Esophagus squamous epithelium (tissue), 5 donors: ENCODE measurements around the gene RNPEPL1. TPM values are rescaled to one million over a fixed set of nuclear protein-coding genes. Genes with fewer than 3 reads are reported as not detected.

ENCODE experiments used
- DNase-seq: peaks from one replicate; lab custom pipeline; 2025; lab: John Stamatoyannopoulos, UW
- H3K27ac ChIP-seq, 4 donors: fragments of 200-600 bp; sonication (generic); one replicate each; pipeline ENCODE4 v1.5.1; 2016 to 2019; ENCODE audit warnings: mild to moderate bottlenecking in 1 of 4
- H3K27me3 ChIP-seq, 4 donors: fragments of 200-600 bp; sonication (generic); 1 replicate in 3 of 4; 2 replicates in 1 of 4; pipeline versions ENCODE4 v1.5.1 to v1.6.0; 2017 to 2021; ENCODE audit warnings: antibody characterized with exemption in 1 of 4
- H3K36me3 ChIP-seq, 3 donors: fragments of 200-600 bp; sonication (generic); one replicate each; pipeline ENCODE4 v1.5.1; 2016 to 2019
- H3K4me1 ChIP-seq, 3 donors: fragments of 200-600 bp; sonication (generic); one replicate each; pipeline ENCODE4 v1.5.1; 2017 to 2019
- H3K4me3 ChIP-seq, 4 donors: fragments of 200-600 bp; sonication (generic); 1 replicate in 3 of 4; 2 replicates in 1 of 4; pipeline ENCODE4 v1.5.1; 2016 to 2019; ENCODE audit warnings: mild to moderate bottlenecking in 2 of 4, moderate library complexity in 1 of 4
- H3K9me3 ChIP-seq, 3 donors: fragments of 200-600 bp; sonication (generic); one replicate each; pipeline ENCODE4 v1.5.1; 2016 to 2019
- CTCF ChIP-seq, 6 experiments: fragments of 450-650 bp in 4 of 6; fragments of 200-600 bp in 2 of 6; sonication (generic) in 2 of 6; IDR thresholded peaks; one replicate each; pipeline ENCODE4 v1.5.1; 2016 to 2019; ENCODE audit warnings: antibody characterized with exemption in 6 of 6, mild to moderate bottlenecking in 4 of 6, moderate library complexity in 4 of 6
- POLR2A ChIP-seq, 4 donors: fragments of 450-650 bp; IDR thresholded peaks; one replicate each; pipeline ENCODE4 v1.6.1; 2017; ENCODE audit warnings: antibody characterized with exemption in 4 of 4, mild to moderate bottlenecking in 4 of 4, moderate library complexity in 3 of 4
- WGBS, 2 donors: methylation state at CpG; one replicate each; pipeline ENCODE4 v1.1.5; 2018; 5-methylcytosine and 5-hydroxymethylcytosine counted together
- intact Hi-C: fragments of 100-400 bp; cut with DNase I; formaldehyde crosslinking; loops from one replicate; pipeline ENCODE4 v1.15.0; 2022
- total RNA-seq, 4 donors: library from RNA; depleted of rRNA; stranded (reverse); fragments of >200 nt; gene quantifications; one replicate each; pipeline ENCODE4 v1.1.0, GENCODE V29; 2016
- donor health status: DM: yes; HTN: yes; CAD: no.

RNPEPL1 gene
- total RNA-seq, 4 donors from 2014 or later = 41.9 to 96.5 (median 48.1) TPM

- H3K4me1 ChIP-seq = peaks cover 0 to 23% (median 11%) of the 10 kb centered on the region in 3 donors
- H3K4me3 ChIP-seq = no peak overlapping the region
- intact Hi-C loops = no loop called here
- TF ChIP-seq CTCF (IDR thresholded peaks at IDR 0.05) = no peak
- no peak for TF ChIP-seq POLR2A (IDR thresholded peaks at IDR 0.05)
- DNase-seq = no peak
- H3K27me3 ChIP-seq = peaks cover 0 to 5% (median 0%) of the 10 kb centered on the region in 4 donors
- H3K36me3 ChIP-seq = no peaks in the 10 kb centered on the region
- H3K9me3 ChIP-seq = peaks cover 0 to 5% (median under 1%) of the 10 kb centered on the region in 3 donors
- H3K27ac ChIP-seq = no peak overlapping the region
- WGBS, 2 donors = 83 to 92% methylated on average over 5 to 6 of the region's 7 CpGs
Measured at GRCh38 chr2:240628507-240628807, 60.2 kb downstream of the RNPEPL1 start.

- TF ChIP-seq CTCF (IDR thresholded peaks at IDR 0.05) (no peak), POLR2A (IDR thresholded peaks at IDR 0.05) (no peak)
- H3K27ac ChIP-seq = no peak overlapping the region
- peaks cover 0 to 23% (median 11%) of the 10 kb centered on the region in 3 donors for H3K4me1 ChIP-seq
- H3K27me3 ChIP-seq = peaks cover 0 to 5% (median 0%) of the 10 kb centered on the region in 4 donors
- no peaks in the 10 kb centered on the region for H3K36me3 ChIP-seq
- peaks cover 0 to 10% (median 6%) of the 10 kb centered on the region in 3 donors for H3K9me3 ChIP-seq
- intact Hi-C loops = no loop called here
- WGBS, 2 donors = 37 to 57% methylated on average over 2 of the region's 20 CpGs
- no peak for DNase-seq
- H3K4me3 ChIP-seq = no peak overlapping the region
Measured at GRCh38 chr2:240628808-240629618, 60.7 kb downstream of the RNPEPL1 start.

- Histone ChIP-seq H3K4me3 (no peak overlapping the region), H3K9me3 (peaks cover 0 to 16% (median 7%) of the 10 kb centered on the region in 3 donors), H3K27ac (no peak overlapping the region), H3K4me1 (peaks cover 0 to 18% (median 9%) of the 10 kb centered on the region in 3 donors), H3K27me3 (peaks cover 0 to 5% (median 0%) of the 10 kb centered on the region in 4 donors), H3K36me3 (no peaks in the 10 kb centered on the region)
- TF ChIP-seq CTCF (IDR thresholded peaks at IDR 0.05) = no peak
- no peak for TF ChIP-seq POLR2A (IDR thresholded peaks at IDR 0.05)
- intact Hi-C loops = no loop called here
- WGBS, 2 donors = 80% methylated on average over 2 of the region's 5 CpGs; no CpG with 5 or more reads in 1 of the 2 donors
- no peak for DNase-seq
Measured at GRCh38 chr2:240629619-240629967, 61.3 kb downstream of the RNPEPL1 start.

- H3K36me3 ChIP-seq = no peaks in the 10 kb centered on the region
- H3K27me3 ChIP-seq = peaks cover 0 to 6% (median 0%) of the 10 kb centered on the region in 4 donors
- no peak overlapping the region for H3K4me3 ChIP-seq
- DNase-seq = no peak
- H3K9me3 ChIP-seq = peaks cover 0 to 22% (median 7%) of the 10 kb centered on the region in 3 donors
- H3K4me1 ChIP-seq = peaks cover 0 to 12% (median 4%) of the 10 kb centered on the region in 3 donors
- intact Hi-C loops = no loop called here
- 85 to 95% methylated on average over 9 to 16 of the region's 50 CpGs for WGBS, 2 donors
- H3K27ac ChIP-seq = no peak overlapping the region
- no peak for TF ChIP-seq CTCF (IDR thresholded peaks at IDR 0.05)
- TF ChIP-seq POLR2A (IDR thresholded peaks at IDR 0.05) = no peak
Measured at GRCh38 chr2:240629968-240630770, 61.9 kb downstream of the RNPEPL1 start.

Other genes with a start within 250 kb of the RNPEPL1 start
- gene GPC1, start 132.8 kb upstream of the RNPEPL1 start, total RNA-seq = 100 to 1,000 TPM in 1 of 4 donors, 10 to 100 TPM in 3; 59.3 to 129 (median 78.6) TPM
- gene ANKMY1, start 10.5 kb upstream of the RNPEPL1 start, total RNA-seq = 10 to 100 TPM in 3 of 4 donors, 1 to 10 TPM in 1; 8.2 to 23.8 (median 17.1) TPM
- gene DUSP28, start 8.1 kb upstream of the RNPEPL1 start, total RNA-seq = 10 to 100 TPM in 1 of 4 donors, 1 to 10 TPM in 3; 2.0 to 10.5 (median 5.3) TPM
- 10 to 100 TPM in 3 of 4 donors, 1 to 10 TPM in 1; 9.9 to 23.3 (median 13.7) TPM for gene CAPN10, start 18.2 kb downstream of the RNPEPL1 start, total RNA-seq
- 1 to 10 TPM in 3 of 4 donors, under 1 TPM in 1; 0.31 to 3.2 (median 1.3) TPM for gene GPR35, start 57.0 kb downstream of the RNPEPL1 start, total RNA-seq
- gene AQP12B, start 114.4 kb downstream of the RNPEPL1 start, total RNA-seq = not detected
- not detected for gene AQP12A, start 123.4 kb downstream of the RNPEPL1 start, total RNA-seq